Hepatocyte (in vitro differentiated cells): ENCODE measurements around the gene OR1E1.

Source experiments
- CTCF ChIP-seq: fragments of 200-600 bp; sonication (generic); IDR thresholded peaks from 2 replicates; pipeline ENCODE4 v1.5.1; 2016; ENCODE audit warnings: antibody characterized with exemption, mild to moderate bottlenecking; ENCODE audit not compliant: poor library complexity
- EZH2phosphoT487 ChIP-seq: fragments of 200-600 bp; sonication (generic); IDR thresholded peaks from one replicate; pipeline ENCODE4 v1.6.1; 2018; ENCODE audit warnings: antibody characterized with exemption, mild to moderate bottlenecking, low read depth, moderate library complexity; ENCODE audit not compliant: unreplicated experiment, severe bottlenecking

DNA sequence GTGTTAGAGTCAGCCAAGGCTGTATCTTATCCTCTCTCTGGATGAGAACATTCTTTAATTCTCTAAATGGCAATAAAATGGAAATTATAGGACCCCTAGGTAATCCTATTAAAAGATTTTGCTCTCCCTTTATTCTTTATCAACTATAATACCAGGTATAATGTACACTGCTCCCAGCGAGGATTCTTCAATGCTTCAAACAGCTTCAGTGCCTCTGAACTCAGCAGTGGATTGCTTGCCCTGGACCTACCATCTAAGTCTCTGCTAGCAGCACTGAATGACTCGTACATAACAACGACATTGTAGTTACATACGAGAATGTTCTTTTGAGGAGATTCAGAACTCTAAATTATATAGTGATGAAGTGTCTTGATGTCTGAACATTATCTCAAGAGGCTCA lies 8.4 kb downstream of the OR1E1 start:
- TF ChIP-seq CTCF: no peak
- TF ChIP-seq EZH2phosphoT487: no peak
